OCI-LY3 (cell line): ENCODE measurements around the gene KCNJ11.

Experiments used
- CTCF ChIP-seq: fragments of 200-600, 300-600 bp; sonication (generic); IDR thresholded peaks from 2 replicates; pipeline ENCODE4 v1.5.1; 2014; ENCODE audit warnings: antibody characterized with exemption, low read length, low read depth
- EZH2phosphoT487 ChIP-seq: fragments of 200-600 bp; shearing (Covaris generic); IDR thresholded peaks from 2 replicates; pipeline ENCODE4 v1.6.1; 2018; ENCODE audit warnings: antibody characterized with exemption, mixed run types, low read depth

GRCh38 chr11:17408641-17409040 lies 20.2 kb upstream of the KCNJ11 start:
- TF ChIP-seq CTCF (no peak), EZH2phosphoT487 (no peak)
